Endothelial cell of umbilical vein (primary cell): ENCODE data around the gene SERGEF.

Source experiments
- EZH2 ChIP-seq: IDR thresholded peaks from 2 replicates; pipeline ENCODE4 v1.6.1; 2012; ENCODE audit warnings: borderline replicate concordance, low read depth, mild to moderate bottlenecking, moderate library complexity, low read length, inconsistent platforms; ENCODE audit not compliant: severe bottlenecking
- FOS ChIP-seq: IDR thresholded peaks from 2 replicates; pipeline ENCODE4 v1.6.1; 2011; ENCODE audit warnings: mild to moderate bottlenecking, low read length, moderate library complexity, borderline replicate concordance; ENCODE audit not compliant: insufficient read depth
- MYC ChIP-seq: IDR thresholded peaks from one replicate; pipeline ENCODE4 v1.6.1; 2011; ENCODE audit warnings: mild to moderate bottlenecking, low read depth, low read length
- POLR2A ChIP-seq: IDR thresholded peaks from 2 replicates; pipeline ENCODE4 v1.6.1; 2012; ENCODE audit warnings: low read depth, mild to moderate bottlenecking, control low read depth, low read length
- POLR2AphosphoS5 ChIP-seq: IDR thresholded peaks from 2 replicates; pipeline ENCODE4 v1.6.1; 2012; ENCODE audit warnings: low read depth, mild to moderate bottlenecking, control low read depth, low read length, moderate library complexity; ENCODE audit not compliant: insufficient read depth
- TF ChIP-seq, protein P1 (sequence below), 2 donors: IDR thresholded peaks; 1 replicate in 1 of 2; 2 replicates in 1 of 2; pipeline ENCODE4 v1.5.1; 2011; ENCODE audit warnings: low read length in 2 of 2, mild to moderate bottlenecking in 2 of 2, moderate library complexity in 2 of 2, control low read depth in 1 of 2, inconsistent platforms in 1 of 2, low read depth in 1 of 2; ENCODE audit not compliant: insufficient read depth in 1 of 2; ENCODE audit errors: extremely low read depth in 1 of 2

GRCh38 chr11:17988465-17988864 lies 24.4 kb downstream of the SERGEF start:
- TF ChIP-seq, protein P1, sequence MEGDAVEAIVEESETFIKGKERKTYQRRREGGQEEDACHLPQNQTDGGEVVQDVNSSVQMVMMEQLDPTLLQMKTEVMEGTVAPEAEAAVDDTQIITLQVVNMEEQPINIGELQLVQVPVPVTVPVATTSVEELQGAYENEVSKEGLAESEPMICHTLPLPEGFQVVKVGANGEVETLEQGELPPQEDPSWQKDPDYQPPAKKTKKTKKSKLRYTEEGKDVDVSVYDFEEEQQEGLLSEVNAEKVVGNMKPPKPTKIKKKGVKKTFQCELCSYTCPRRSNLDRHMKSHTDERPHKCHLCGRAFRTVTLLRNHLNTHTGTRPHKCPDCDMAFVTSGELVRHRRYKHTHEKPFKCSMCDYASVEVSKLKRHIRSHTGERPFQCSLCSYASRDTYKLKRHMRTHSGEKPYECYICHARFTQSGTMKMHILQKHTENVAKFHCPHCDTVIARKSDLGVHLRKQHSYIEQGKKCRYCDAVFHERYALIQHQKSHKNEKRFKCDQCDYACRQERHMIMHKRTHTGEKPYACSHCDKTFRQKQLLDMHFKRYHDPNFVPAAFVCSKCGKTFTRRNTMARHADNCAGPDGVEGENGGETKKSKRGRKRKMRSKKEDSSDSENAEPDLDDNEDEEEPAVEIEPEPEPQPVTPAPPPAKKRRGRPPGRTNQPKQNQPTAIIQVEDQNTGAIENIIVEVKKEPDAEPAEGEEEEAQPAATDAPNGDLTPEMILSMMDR (IDR thresholded peaks at IDR 0.05; ENCODE audit: extremely low read depth in 1 of 2, insufficient read depth in 1 of 2, low read depth in 1 of 2, low read length in 2 of 2) = no peak
- TF ChIP-seq POLR2A (no peak), EZH2 (no peak), POLR2AphosphoS5 (no peak), FOS (no peak), MYC (no peak)
